PC-9 (cell line): Measurements from ENCODE around the gene BCL2. TPM values are rescaled to one million over a fixed set of nuclear protein-coding genes. Genes with fewer than 3 reads are reported as not detected.

Source experiments
- BruUV-seq: library from RNA; stranded (reverse); fragments of 400-500 nt; replicated peaks from 2 replicates; lab custom pipeline; 2021; lab: Mats Ljungman, UMichigan
- CTCF ChIA-PET: fragments of 300-600 bp; sonication (Branson Sonifier 250); formaldehyde crosslinking; loops from one replicate; lab custom pipeline; 2022; ENCODE audit warnings: antibody characterized with exemption; lab: Charles Lee
- POLR2A ChIA-PET: fragments of 300-600 bp; sonication (Branson Sonifier 250); formaldehyde crosslinking; loops from one replicate; lab custom pipeline; 2022; ENCODE audit warnings: antibody characterized with exemption; ENCODE audit not compliant: unreplicated experiment; lab: Charles Lee
- DNase-seq, 2 experiments: peaks; one replicate each; pipeline versions ENCODE4 v3.0.0 to v3.0.0-alpha.2; 2015 to 2022; ENCODE audit warnings: mixed read lengths in 1 of 2
- H2AFZ ChIP-seq: fragments of 200-600 bp; sonication (generic); 2 replicates; pipeline ENCODE4 v1.8.1; 2017; ENCODE audit warnings: antibody characterized with exemption
- H3F3A ChIP-seq: fragments of 200-600 bp; sonication (generic); 2 replicates; pipeline ENCODE4 v1.8.1; 2017; ENCODE audit warnings: antibody characterized with exemption, mild to moderate bottlenecking, low read depth; ENCODE audit not compliant: insufficient read depth
- H3K27ac ChIP-seq: fragments of 200-600 bp; sonication (generic); 2 replicates; pipeline ENCODE4 v1.6.1; 2016; ENCODE audit warnings: mixed run types
- H3K27me3 ChIP-seq: fragments of 200-600 bp; sonication (generic); 2 replicates; pipeline ENCODE4 v1.6.1; 2016; ENCODE audit warnings: low read depth, mixed run types; ENCODE audit not compliant: insufficient read depth
- H3K36me3 ChIP-seq: fragments of 200-600 bp; sonication (generic); 2 replicates; pipeline ENCODE4 v1.6.1; 2016; ENCODE audit warnings: low read depth, mixed run types
- H3K4me1 ChIP-seq: fragments of 200-600 bp; sonication (generic); replicated peaks from 2 replicates; pipeline ENCODE4 v1.6.1; 2016; ENCODE audit warnings: mixed run types; ENCODE audit not compliant: insufficient read depth
- H3K4me2 ChIP-seq: fragments of 200-600 bp; sonication (generic); 2 replicates; pipeline ENCODE4 v1.6.1; 2017; ENCODE audit warnings: mixed run types
- H3K4me3 ChIP-seq: fragments of 200-600 bp; sonication (generic); 2 replicates; pipeline ENCODE4 v1.6.1; 2016; ENCODE audit warnings: mixed run types
- H3K79me2 ChIP-seq: fragments of 200-600 bp; sonication (generic); 2 replicates; pipeline ENCODE4 v1.6.1; 2017; ENCODE audit warnings: low read depth, mixed run types
- H3K9me2 ChIP-seq: fragments of 200-600 bp; sonication (generic); 2 replicates; pipeline ENCODE4 v1.8.1; 2017; ENCODE audit warnings: mild to moderate bottlenecking; ENCODE audit not compliant: insufficient read depth
- H3K9me3 ChIP-seq: fragments of 200-600 bp; sonication (generic); 2 replicates; pipeline ENCODE4 v1.8.1; 2016; ENCODE audit warnings: low read depth; ENCODE audit not compliant: insufficient read depth
- H4K20me1 ChIP-seq: fragments of 200-600 bp; sonication (generic); 2 replicates; pipeline ENCODE4 v1.8.1; 2017; ENCODE audit not compliant: insufficient read depth
- EZH2 ChIP-seq: fragments of 200-600 bp; sonication (generic); IDR thresholded peaks from 2 replicates; pipeline ENCODE4 v1.8.0; 2017; ENCODE audit warnings: antibody characterized with exemption, low read depth
- intact Hi-C: fragments of 100-400 bp; cut with micrococcal nuclease; formaldehyde crosslinking; loops from one replicate; pipeline ENCODE4 v1.10.0; 2022; ENCODE audit not compliant: unreplicated experiment
- total RNA-seq: library from RNA; stranded (reverse); gene quantifications from 2 replicates; pipeline ENCODE4 v1.2.3, GENCODE V29; 2021
- TF ChIP-seq, protein P1 (sequence below): fragments of 200-600 bp; sonication (generic); conservative IDR thresholded peaks from 2 replicates; pipeline ENCODE4 v1.6.1; 2017; ENCODE audit warnings: mixed run types, antibody characterized with exemption, mild to moderate bottlenecking, moderate library complexity

The BCL2 gene
- total RNA-seq, 1 experiment from 2014 or later: 2.0 TPM

DNA sequence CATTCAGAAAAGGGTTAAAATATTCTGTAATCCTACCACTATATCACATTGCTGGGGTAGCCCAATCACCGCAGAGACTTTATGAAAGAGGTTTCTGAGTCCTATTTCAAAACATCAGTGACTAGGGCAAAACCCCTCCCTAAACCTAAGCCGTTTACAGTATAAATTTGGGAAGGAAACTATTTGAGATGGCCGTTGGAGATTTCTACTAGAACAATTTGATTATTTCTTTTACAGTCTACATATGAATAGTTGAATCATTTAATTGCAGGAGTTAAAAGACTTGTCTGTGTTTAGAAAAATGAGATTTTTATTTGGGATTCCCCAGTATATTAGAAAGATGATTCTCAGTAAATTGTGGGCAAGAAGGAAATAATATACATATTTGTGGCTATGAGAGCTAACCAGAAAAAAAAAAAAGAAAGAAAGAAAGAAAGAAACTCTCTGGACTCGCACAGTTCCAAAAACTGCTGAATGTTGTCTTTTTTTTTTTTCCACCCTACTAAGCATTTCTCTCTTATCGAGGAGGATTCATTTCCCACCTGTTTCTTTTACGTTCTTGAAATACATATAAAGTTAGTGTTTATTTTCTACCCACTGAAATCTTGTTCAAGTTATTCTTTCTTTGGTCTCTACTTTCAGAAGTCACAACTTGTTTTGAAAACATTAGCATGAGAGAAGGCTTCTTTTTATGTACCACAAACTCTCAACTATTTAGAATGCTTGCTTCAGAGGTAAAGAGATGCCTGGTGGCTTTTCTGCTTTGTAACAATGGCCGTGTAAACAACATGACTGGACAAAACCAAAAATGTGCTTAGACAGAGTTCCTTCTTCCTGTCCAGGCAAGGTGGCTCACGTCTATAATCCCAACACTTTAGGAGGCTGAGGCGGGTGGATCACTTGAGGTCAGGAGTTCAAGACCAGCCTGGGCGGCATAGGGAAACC is 65.9 kb downstream of the BCL2 start:
- H3K9me3 ChIP-seq: no peaks in the 10 kb centered on the region
- H2AFZ ChIP-seq: no peak overlapping the region
- H3F3A ChIP-seq: no peaks in the 10 kb centered on the region
- no peaks in the 10 kb centered on the region for H3K79me2 ChIP-seq
- CTCF ChIA-PET: no interaction called here
- POLR2A ChIA-PET: interaction anchor here (0.7 kb wide), 1 partner anchor 477 kb away, joined by 4 read pairs; no protein-coding TSS in a partner anchor
- no peak overlapping the region for H3K4me3 ChIP-seq
- intact Hi-C loops: no loop called here
- no peaks in the 10 kb centered on the region for H3K4me1 ChIP-seq
- no peaks in the 10 kb centered on the region for H4K20me1 ChIP-seq
- 0 out of 2 replicates have a peak, but pooled peaks cover 6% of the 10 kb centered on the region for H3K9me2 ChIP-seq
- no peaks in the 10 kb centered on the region for H3K27me3 ChIP-seq
- no peaks in the 10 kb centered on the region for H3K36me3 ChIP-seq
- no peak for DNase-seq
- H3K27ac ChIP-seq: no peak overlapping the region
- H3K4me2 ChIP-seq: no peak overlapping the region
- no peak for TF ChIP-seq EZH2
- TF ChIP-seq, protein P1, sequence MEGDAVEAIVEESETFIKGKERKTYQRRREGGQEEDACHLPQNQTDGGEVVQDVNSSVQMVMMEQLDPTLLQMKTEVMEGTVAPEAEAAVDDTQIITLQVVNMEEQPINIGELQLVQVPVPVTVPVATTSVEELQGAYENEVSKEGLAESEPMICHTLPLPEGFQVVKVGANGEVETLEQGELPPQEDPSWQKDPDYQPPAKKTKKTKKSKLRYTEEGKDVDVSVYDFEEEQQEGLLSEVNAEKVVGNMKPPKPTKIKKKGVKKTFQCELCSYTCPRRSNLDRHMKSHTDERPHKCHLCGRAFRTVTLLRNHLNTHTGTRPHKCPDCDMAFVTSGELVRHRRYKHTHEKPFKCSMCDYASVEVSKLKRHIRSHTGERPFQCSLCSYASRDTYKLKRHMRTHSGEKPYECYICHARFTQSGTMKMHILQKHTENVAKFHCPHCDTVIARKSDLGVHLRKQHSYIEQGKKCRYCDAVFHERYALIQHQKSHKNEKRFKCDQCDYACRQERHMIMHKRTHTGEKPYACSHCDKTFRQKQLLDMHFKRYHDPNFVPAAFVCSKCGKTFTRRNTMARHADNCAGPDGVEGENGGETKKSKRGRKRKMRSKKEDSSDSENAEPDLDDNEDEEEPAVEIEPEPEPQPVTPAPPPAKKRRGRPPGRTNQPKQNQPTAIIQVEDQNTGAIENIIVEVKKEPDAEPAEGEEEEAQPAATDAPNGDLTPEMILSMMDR: no peak
- BruUV-seq: no TSS peak

DNA sequence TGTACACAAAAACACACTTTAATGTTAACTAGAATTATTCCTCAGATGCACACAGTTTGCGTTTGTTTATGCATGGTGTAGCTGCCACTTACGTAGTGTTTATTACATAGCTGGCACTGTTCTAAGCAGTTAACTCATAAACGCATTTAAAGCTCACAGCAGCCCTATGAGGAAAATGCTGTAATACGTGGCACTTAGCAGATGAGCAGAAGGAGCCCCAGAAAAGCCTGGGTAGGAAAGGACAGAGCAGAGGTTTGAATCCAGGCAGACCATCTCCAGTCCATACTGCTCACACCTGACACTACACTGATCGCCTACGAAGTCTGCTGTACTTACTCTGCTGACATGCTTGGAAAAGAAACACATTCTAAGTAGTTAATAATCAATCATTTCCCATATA is 66.6 kb downstream of the BCL2 start:
- Histone ChIP-seq H3K4me3 (no peak overlapping the region), H3K4me1 (no peaks in the 10 kb centered on the region), H3K9me2 (0 out of 2 replicates have a peak, but pooled peaks cover 6% of the 10 kb centered on the region), H4K20me1 (no peaks in the 10 kb centered on the region), H3K36me3 (no peaks in the 10 kb centered on the region), H3K4me2 (no peak overlapping the region), H3K27ac (no peak overlapping the region), H3K9me3 (no peaks in the 10 kb centered on the region), H2AFZ (no peak overlapping the region), H3K79me2 (no peaks in the 10 kb centered on the region), H3F3A (no peaks in the 10 kb centered on the region), H3K27me3 (no peaks in the 10 kb centered on the region)
- CTCF ChIA-PET: no interaction called here
- TF ChIP-seq EZH2: no peak
- TF ChIP-seq, protein P1: no peak
- BruUV-seq: no TSS peak
- intact Hi-C loops: no loop called here
- POLR2A ChIA-PET: no interaction called here
- no peak for DNase-seq

DNA sequence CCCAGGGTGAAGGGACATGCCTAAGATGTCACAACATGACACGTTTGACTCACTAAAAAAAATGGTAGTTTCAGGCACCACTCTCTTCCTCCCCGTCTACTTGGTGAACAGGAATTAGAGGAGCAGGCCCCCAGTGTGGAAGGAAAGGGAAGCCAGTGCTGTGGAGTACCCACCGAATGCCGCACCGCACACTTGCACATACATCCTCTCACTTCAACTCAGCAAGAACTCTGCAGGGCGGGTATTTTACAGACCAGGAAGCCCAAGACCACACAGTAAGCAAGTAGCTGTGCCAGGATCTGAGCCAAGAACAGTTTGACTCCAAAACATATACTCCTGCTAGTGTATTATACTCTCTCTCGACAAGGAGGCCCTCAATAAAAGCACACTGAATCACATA is 69.8 kb downstream of the BCL2 start:
- Histone ChIP-seq H3F3A (no peaks in the 10 kb centered on the region), H2AFZ (no peak overlapping the region), H3K36me3 (no peaks in the 10 kb centered on the region), H3K4me2 (no peak overlapping the region), H4K20me1 (no peaks in the 10 kb centered on the region), H3K9me3 (no peaks in the 10 kb centered on the region), H3K9me2 (0 out of 2 replicates have a peak, but pooled peaks cover 6% of the 10 kb centered on the region), H3K27ac (no peak overlapping the region), H3K4me1 (no peaks in the 10 kb centered on the region), H3K4me3 (no peak overlapping the region), H3K27me3 (no peaks in the 10 kb centered on the region), H3K79me2 (no peaks in the 10 kb centered on the region)
- DNase-seq: no peak
- intact Hi-C loops: no loop called here
- TF ChIP-seq EZH2: no peak
- TF ChIP-seq, protein P1: no peak
- BruUV-seq: no TSS peak
- ChIA-PET CTCF (no interaction called here), POLR2A (no interaction called here)
